Effector memory CD4-positive, alpha-beta T cell (primary cell): ENCODE measurements around the gene DHX40.
"Not testable (repeated sequence)": the region's sequence is repeated elsewhere in the genome, so short reads cannot be mapped to it uniquely, and the experiment has no call there.

Source experiments
- DNase-seq, 3 donors: peaks; one replicate each; pipeline ENCODE4 v3.0.0-alpha.2; 2020
- H3K27ac ChIP-seq: 2 replicates; pipeline ENCODE4 v1.7.0; 2013; ENCODE audit warnings: mild to moderate bottlenecking, low read length, moderate library complexity; ENCODE audit not compliant: insufficient read depth, poor library complexity, severe bottlenecking
- H3K27me3 ChIP-seq: replicated peaks from 2 replicates; pipeline ENCODE4 v1.7.0; 2013; ENCODE audit warnings: mild to moderate bottlenecking, low read length; ENCODE audit not compliant: insufficient read depth, control insufficient read depth, poor library complexity, severe bottlenecking
- H3K36me3 ChIP-seq: 2 replicates; pipeline ENCODE4 v1.7.0; 2013; ENCODE audit warnings: mild to moderate bottlenecking, low read length, moderate library complexity; ENCODE audit not compliant: control insufficient read depth, insufficient read depth
- H3K4me1 ChIP-seq: 2 replicates; pipeline ENCODE4 v1.7.0; 2013; ENCODE audit warnings: low read length, mild to moderate bottlenecking; ENCODE audit not compliant: control insufficient read depth, insufficient read depth, poor library complexity, severe bottlenecking
- H3K4me3 ChIP-seq: 2 replicates; pipeline ENCODE4 v1.7.0; 2013; ENCODE audit warnings: low read length, low read depth, mild to moderate bottlenecking; ENCODE audit not compliant: insufficient read depth, poor library complexity, severe bottlenecking
- H3K9me3 ChIP-seq: 2 replicates; pipeline ENCODE4 v1.7.0; 2013; ENCODE audit warnings: mild to moderate bottlenecking, low read length, moderate library complexity; ENCODE audit not compliant: control insufficient read depth

DHX40 gene

DNA sequence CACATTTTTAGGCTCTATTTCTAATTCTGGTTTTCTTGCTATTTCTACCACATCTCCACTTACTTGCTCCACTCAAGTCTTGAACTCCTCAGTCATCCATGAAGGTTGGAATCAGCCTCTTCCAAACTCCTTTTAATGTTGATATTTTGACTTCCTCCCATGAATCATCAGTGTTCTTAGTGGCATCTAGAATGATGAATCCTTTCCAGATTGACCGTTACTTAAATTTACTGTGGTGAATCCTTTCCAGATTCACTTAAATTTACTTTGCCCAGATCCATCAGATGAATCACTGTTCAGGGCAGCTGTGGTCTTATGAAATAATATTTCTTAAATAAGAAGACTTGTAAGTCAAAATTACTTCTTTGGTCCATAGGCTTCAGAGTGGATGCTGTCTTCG lies 86.7 kb downstream of the DHX40 start:
- H3K27ac ChIP-seq, result no peak overlapping the region
- H3K27me3 ChIP-seq, result no peaks in the 10 kb centered on the region
- H3K9me3 ChIP-seq, result no peaks in the 10 kb centered on the region
- H3K4me3 ChIP-seq, result no peak overlapping the region
- H3K36me3 ChIP-seq, result peaks cover 56% of the 10 kb centered on the region
- no peak for DNase-seq
- H3K4me1 ChIP-seq, result peaks cover 5% of the 10 kb centered on the region

DNA sequence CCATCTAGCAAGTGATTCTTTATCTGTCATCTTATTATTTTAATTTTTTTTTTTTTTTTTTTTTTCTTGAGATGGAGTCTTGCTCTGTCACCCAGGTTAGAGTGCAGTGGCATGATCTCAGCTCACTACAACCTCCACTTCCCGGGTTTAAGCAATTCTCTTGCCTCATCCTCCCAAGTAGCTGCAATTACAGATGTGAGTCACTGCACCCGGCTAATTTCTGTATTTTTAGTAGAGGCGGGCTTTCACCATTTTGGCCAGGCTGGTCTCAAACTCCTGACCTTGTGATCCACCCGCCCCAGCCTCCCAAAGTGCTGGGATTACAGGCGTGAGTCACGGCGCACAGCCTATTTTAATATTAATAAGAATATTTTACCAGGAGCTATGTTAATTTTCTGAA lies 91.2 kb downstream of the DHX40 start:
- H3K9me3 ChIP-seq, H3K4me3 ChIP-seq, H3K4me1 ChIP-seq, H3K27me3 ChIP-seq, DNase-seq, H3K27ac ChIP-seq: not testable (repeated sequence)
- H3K36me3 ChIP-seq, result peaks cover 69% of the 10 kb centered on the region
